Testis (tissue), 3 donors: ENCODE data around the gene SMIM38. TPM values are rescaled to one million over a fixed set of nuclear protein-coding genes. Genes with fewer than 3 reads are reported as not detected.

Experiments
- DNase-seq: peaks from one replicate; pipeline ENCODE4 v3.0.0-alpha.2; 2019
- H3K27ac ChIP-seq, 2 donors: fragments of 200-600 bp; sonication (generic); one replicate each; pipeline ENCODE4 v1.5.1; 2019
- H3K27me3 ChIP-seq: fragments of 200-600 bp; sonication (generic); one replicate; pipeline ENCODE4 v1.5.1; 2019
- H3K36me3 ChIP-seq: fragments of 200-600 bp; sonication (generic); one replicate; pipeline ENCODE4 v1.5.1; 2017; ENCODE audit warnings: low read depth; ENCODE audit errors: missing control alignments
- H3K4me1 ChIP-seq: fragments of 200-600 bp; sonication (generic); one replicate; pipeline ENCODE4 v1.5.1; 2019
- H3K4me3 ChIP-seq, 2 donors: fragments of 200-600 bp; sonication (generic); one replicate each; pipeline ENCODE4 v1.5.1; 2017 to 2019
- H3K9me3 ChIP-seq: fragments of 200-600 bp; sonication (generic); one replicate; pipeline ENCODE4 v1.5.1; 2017
- POLR2A ChIP-seq: fragments of 450-650 bp; IDR thresholded peaks from one replicate; pipeline ENCODE4 v1.6.1; 2017; ENCODE audit warnings: antibody characterized with exemption, mild to moderate bottlenecking, moderate library complexity
- WGBS, 2 donors: methylation state at CpG; one replicate each; pipeline ENCODE4 v1.1.5; 2018; 5-methylcytosine and 5-hydroxymethylcytosine counted together
- intact Hi-C: fragments of 100-400 bp; cut with DNase I; formaldehyde crosslinking; loops from one replicate; pipeline ENCODE4 v1.15.1; 2023; ENCODE audit warnings: low total_unique reads
- polyA plus RNA-seq: library from polyadenylated mRNA; stranded (reverse); fragments of 350-450 nt; fragmentation: Illumina TruSeq; extraction: RNeasy Lipid Tissue Mini Kit (QIAGEN cat#74804); gene quantifications from one replicate; pipeline ENCODE4 v1.2.3, GENCODE V29; 2014; ENCODE audit warnings: low read depth, low replicate concordance; ENCODE audit not compliant: insufficient read depth
- total RNA-seq, 2 donors: library from RNA; depleted of rRNA; stranded (reverse); fragments of >200 nt; gene quantifications; one replicate each; pipeline ENCODE4 v1.2.3, GENCODE V29; 2016
- TF ChIP-seq, protein P1 (sequence below), 3 experiments: fragments of 450-650 bp in 2 of 3; fragments of 200-600 bp in 1 of 3; sonication (generic) in 1 of 3; IDR thresholded peaks; one replicate each; pipeline ENCODE4 v1.5.1; 2016 to 2019; ENCODE audit warnings: antibody characterized with exemption in 3 of 3, mild to moderate bottlenecking in 2 of 3, moderate library complexity in 1 of 3

The SMIM38 gene
- total and polyA plus RNA-seq, 3 donors from 2014 or later: 3.3 to 8.8 (median 3.9) TPM

DNA sequence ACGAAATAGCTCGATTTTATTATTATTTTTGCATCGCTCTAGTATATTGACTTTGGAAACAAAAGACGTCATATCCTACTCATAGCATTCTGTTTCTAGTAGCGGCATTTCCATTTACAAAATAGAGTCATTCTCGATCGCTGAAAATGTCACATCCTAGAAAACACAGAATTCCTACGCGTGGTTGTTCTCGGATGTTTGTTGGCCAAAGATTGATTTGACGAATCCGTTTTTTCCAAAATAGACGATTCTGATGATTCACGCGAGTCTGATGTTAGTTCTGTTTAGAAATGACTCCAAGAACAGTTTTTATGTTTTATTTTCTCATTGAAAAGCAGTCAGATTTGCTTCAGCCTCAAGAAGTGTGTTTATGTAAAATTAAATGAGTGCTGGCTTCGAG is 47.6 kb downstream of the SMIM38 start:
- WGBS, 2 donors: 68 to 74% methylated on average over 16 of the region's 16 CpGs
- Histone ChIP-seq H3K36me3 (no peaks in the 10 kb centered on the region), H3K4me3 (no peak overlapping the region), H3K27me3 (no peaks in the 10 kb centered on the region), H3K9me3 (no peaks in the 10 kb centered on the region), H3K27ac (no peak overlapping the region), H3K4me1 (no peaks in the 10 kb centered on the region)
- TF ChIP-seq, protein P1, sequence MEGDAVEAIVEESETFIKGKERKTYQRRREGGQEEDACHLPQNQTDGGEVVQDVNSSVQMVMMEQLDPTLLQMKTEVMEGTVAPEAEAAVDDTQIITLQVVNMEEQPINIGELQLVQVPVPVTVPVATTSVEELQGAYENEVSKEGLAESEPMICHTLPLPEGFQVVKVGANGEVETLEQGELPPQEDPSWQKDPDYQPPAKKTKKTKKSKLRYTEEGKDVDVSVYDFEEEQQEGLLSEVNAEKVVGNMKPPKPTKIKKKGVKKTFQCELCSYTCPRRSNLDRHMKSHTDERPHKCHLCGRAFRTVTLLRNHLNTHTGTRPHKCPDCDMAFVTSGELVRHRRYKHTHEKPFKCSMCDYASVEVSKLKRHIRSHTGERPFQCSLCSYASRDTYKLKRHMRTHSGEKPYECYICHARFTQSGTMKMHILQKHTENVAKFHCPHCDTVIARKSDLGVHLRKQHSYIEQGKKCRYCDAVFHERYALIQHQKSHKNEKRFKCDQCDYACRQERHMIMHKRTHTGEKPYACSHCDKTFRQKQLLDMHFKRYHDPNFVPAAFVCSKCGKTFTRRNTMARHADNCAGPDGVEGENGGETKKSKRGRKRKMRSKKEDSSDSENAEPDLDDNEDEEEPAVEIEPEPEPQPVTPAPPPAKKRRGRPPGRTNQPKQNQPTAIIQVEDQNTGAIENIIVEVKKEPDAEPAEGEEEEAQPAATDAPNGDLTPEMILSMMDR (IDR thresholded peaks at IDR 0.05): no peak
- no peak for TF ChIP-seq POLR2A
- DNase-seq: no peak
- intact Hi-C loops: no loop called here

DNA sequence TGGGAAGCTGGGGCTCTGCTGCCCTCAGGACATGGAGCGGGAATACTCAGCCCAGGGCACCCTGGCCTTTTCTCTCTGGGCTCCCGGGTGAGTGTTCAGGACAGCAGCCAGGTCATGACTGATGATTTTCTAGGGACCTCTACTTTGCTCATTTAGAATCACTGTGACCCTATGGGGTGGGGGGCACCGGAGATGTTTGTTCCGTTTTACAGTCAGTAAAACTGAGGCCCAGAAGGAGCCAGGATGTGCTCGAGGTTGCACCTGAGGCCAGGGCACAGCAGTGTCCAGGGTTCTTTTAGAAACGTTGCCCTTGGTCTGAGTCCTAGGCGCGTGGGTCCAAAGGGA is 48.1 kb downstream of the SMIM38 start:
- DNase-seq: no peak
- 79 to 90% methylated on average over 5 to 8 of the region's 8 CpGs for WGBS, 2 donors
- intact Hi-C loops: no loop called here
- TF ChIP-seq, protein P1 (IDR thresholded peaks at IDR 0.05): no peak
- TF ChIP-seq POLR2A: no peak
- no peak overlapping the region for H3K4me3 ChIP-seq
- H3K36me3 ChIP-seq: no peaks in the 10 kb centered on the region
- no peaks in the 10 kb centered on the region for H3K4me1 ChIP-seq
- H3K27me3 ChIP-seq: no peaks in the 10 kb centered on the region
- no peak overlapping the region for H3K27ac ChIP-seq
- no peaks in the 10 kb centered on the region for H3K9me3 ChIP-seq

DNA sequence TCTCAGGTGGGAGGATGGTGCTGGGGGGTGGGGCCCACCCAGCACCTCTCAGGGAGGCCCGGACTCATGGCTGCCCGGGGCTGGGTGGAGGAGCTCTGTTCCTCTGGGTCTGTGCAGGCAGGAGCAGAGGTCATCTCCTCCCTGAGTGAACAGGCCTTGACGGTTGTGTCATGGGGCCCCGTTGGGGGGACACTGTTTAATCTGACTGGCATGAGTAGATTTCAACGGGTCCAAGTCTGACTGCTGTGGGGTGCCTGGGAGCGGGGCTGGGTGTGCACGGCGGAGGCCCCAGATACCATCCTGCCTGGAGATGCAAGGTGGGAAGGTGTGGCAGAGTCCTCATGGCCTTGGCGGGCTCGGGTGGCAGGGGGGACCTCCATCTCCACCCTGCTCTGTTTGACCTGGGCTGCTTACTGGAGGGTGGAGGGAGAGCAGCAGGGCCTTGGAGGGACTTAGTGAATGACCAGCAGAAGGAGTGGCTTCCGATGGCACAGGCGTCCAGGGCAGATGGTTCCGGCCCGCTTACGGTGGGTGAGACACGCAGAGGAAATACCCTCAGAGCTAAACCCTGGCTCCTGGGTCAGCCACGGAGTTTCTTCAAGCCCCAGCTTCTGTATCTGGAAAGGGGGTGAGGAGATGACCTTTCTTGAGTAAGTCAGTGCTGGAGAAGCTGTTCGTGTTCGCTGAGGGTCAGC is 48.7 kb downstream of the SMIM38 start:
- Histone ChIP-seq H3K36me3 (no peaks in the 10 kb centered on the region), H3K27me3 (no peaks in the 10 kb centered on the region), H3K9me3 (no peaks in the 10 kb centered on the region), H3K4me3 (no peak overlapping the region), H3K4me1 (no peaks in the 10 kb centered on the region), H3K27ac (no peak overlapping the region)
- 87 to 90% methylated on average over 10 to 19 of the region's 19 CpGs for WGBS, 2 donors
- no peak for DNase-seq
- no peak for TF ChIP-seq POLR2A
- TF ChIP-seq, protein P1 (IDR thresholded peaks at IDR 0.05): no peak
- intact Hi-C loops: no loop called here

DNA sequence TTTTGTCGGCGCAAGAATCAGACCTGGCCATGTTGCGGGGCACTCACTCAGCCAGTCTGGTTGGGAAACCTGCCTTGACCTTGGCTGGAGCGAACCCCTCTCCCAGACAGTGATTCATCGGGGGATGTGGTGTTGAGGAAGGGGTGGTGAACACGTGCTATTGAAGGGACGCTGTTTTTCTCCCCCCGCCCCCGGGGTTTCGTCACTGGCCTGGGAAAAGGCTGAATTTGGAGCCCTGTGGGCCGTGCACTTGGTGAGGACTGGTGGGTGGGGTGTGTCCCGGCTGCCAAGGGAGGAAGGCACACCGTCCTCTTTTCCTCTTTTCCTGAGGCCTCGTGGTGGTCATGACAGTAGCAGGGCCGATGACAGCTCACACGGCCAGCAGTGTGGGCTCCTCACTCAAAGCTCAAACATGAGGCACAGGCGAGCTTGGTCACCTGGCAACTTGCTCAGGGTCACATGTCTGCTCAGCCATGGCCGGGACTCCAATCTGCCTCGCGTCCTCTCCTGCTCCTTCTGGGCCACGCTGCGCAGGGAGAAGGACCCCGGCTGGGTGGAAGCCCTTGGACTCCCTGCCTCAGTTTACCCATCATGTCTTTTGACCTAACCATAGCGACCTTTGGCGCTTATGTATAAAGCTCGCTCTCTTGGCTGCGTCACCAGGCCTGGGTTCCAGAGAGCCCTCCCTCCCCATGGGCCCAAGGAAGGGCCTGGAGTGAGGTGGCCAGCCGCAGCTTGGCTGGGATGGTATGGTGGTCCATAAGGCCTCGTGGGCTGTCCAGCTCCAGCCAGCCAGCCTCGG is 49.4 kb downstream of the SMIM38 start:
- no peak for DNase-seq
- H3K27me3 ChIP-seq: no peaks in the 10 kb centered on the region
- H3K27ac ChIP-seq: no peak overlapping the region
- intact Hi-C loops: no loop called here
- H3K4me3 ChIP-seq: no peak overlapping the region
- no peaks in the 10 kb centered on the region for H3K4me1 ChIP-seq
- no peaks in the 10 kb centered on the region for H3K36me3 ChIP-seq
- WGBS, 2 donors: 90 to 94% methylated on average over 25 to 30 of the region's 30 CpGs
- no peaks in the 10 kb centered on the region for H3K9me3 ChIP-seq
- TF ChIP-seq, protein P1 (IDR thresholded peaks at IDR 0.05): no peak
- no peak for TF ChIP-seq POLR2A

Other genes with a start within 250 kb of the SMIM38 start
- not detected for gene MRGPRD, start 174.9 kb upstream of the SMIM38 start, total RNA-seq
- gene MRGPRD, start 174.9 kb upstream of the SMIM38 start, polyA plus RNA-seq: not detected
- 10 to 100 TPM in 1 of 2 donors, 1 to 10 TPM in 1; 10.0 to 12.2 TPM for gene MRGPRF, start 142.7 kb upstream of the SMIM38 start, total RNA-seq
- 21.1 TPM for gene MRGPRF, start 142.7 kb upstream of the SMIM38 start, polyA plus RNA-seq
- gene TPCN2, start 107.0 kb upstream of the SMIM38 start, total RNA-seq: 10 to 100 TPM; 28.4 to 32.5 TPM
- gene TPCN2, start 107.0 kb upstream of the SMIM38 start, polyA plus RNA-seq: 12.9 TPM
- 1 to 10 TPM in 1 of 2 donors, under 1 TPM in 1; 0.43 to 1.1 TPM for gene MYEOV, start 138.2 kb downstream of the SMIM38 start, total RNA-seq
- 1.1 TPM for gene MYEOV, start 138.2 kb downstream of the SMIM38 start, polyA plus RNA-seq